HG02973 (cell line): ENCODE measurements around the gene CIB4.

Experiments
- ATAC-seq: cut with Tn5 transposase; IDR thresholded peaks from one replicate; pipeline ENCODE4 v1.9.1; 2021; ENCODE audit warnings: moderate library complexity; ENCODE audit not compliant: unreplicated experiment

CIB4 gene

GRCh38 chr2:26532301-26533250 is 108.6 kb downstream of the CIB4 start:
- no peak for ATAC-seq
